Esophagus mucosa (tissue), 1 donor: Measurements from ENCODE around the gene ADAP1. TPM values are rescaled to one million over a fixed set of nuclear protein-coding genes. Genes with fewer than 3 reads are reported as not detected.

Experiments used
- ATAC-seq: fragments of 200-7000 bp; cut with Tn5 transposase; one replicate; pipeline ENCODE4 v1.9.1; 2020
- total RNA-seq: library from RNA; stranded (reverse); gene quantifications from one replicate; pipeline ENCODE4 v1.2.4, GENCODE V29; 2023
- donor health status: DM: yes; HTN: yes; CAD: no.

The ADAP1 gene
- total RNA-seq, 1 donor from 2014 or later: 5.7 TPM

DNA sequence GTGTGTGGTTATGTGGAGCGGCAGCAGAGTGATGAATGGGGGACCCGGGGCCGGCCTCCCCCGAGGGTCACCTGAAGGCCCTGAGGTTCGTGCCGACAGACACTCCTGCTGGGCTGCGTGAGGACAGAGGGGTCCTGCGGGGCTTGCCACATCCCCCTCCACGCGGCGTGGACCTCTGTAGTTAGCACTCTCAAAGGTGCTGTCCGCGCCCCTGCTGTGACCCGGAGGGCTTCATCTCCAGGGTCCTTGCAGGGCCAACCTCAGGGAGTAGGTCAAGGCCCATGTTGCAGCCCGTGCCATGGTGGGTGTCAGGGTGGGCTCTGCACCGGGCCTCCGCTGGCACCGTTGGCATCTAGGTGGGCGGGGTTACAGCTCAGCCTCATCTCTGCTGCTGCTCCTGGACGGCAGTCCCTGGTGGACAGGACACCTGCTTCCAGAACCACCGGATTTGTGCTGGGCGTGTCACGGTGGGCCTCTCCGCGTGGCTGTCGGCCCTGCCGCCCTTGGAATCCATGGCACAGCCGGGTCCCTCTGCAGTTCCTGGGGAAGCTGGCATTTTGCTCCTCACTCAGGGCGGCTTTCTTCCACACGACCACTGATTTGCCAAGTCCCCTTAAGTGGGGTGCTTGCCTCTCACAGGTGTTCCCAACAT is 97.9 kb downstream of the ADAP1 start:
- ATAC-seq: no peak

DNA sequence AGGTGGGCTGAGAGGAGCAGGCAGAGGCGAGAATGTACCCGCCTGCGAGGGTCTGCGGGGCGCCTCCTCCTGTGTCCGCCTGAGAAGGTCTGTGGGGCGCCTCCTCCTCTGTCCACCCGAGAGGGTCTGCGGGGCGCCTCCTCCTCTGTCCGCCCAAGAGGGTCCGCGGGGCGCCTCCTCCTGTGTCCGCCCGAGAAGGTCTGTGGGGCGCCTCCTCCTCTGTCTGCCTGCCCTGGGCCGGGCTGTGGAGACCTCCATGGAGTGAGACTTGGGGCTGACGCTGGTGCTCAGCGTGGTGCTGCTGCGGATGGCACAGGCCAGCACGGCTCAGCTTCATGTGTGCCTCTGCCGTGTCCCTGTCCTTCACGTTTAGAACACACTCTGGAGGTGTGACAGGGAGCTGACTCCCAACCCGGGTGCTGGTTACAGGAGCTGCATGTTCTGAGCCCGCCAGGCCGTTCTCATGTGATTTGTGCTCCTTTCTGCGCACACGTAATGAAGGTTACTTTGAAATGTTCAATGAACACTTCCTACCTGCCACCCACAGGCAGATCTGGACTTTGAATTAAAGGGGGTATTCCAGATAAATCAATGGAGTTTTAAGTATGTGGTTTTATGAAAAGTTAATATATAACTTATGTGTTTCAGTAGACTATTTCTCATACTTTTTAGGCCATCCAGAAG is 98.7 kb downstream of the ADAP1 start:
- peak; percentile 9 for ATAC-seq

DNA sequence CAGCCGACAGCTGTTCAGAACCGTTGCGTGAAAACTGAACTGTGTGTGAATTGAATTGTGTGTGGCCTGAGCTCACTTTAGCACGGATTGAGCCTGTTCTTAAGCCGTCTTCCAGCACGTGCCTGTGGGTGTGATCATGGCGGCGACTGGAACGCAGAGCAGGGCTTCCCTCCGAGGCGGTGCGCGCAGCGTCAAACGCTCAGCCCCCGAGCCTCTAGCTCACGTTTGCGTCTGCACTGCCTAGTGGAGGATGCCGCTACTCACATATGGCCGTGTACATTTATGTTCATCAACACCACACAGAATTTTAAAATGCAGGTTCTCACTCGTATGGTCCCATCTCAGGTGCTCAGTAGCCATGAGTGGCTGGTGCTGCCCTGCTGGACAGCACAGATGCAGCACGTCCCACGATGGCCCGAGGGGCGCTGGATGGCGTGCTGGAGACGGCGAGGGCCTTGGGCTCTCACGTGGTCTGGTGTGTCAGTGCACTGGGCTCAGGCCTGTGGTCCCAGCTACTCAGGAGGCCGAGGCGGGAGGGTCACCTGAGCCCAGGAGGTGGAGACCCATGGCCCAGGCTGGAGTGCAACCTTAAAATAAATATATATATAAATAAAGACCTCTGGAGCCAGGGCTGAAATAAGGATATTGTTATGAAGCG is 100.2 kb downstream of the ADAP1 start:
- no peak for ATAC-seq

DNA sequence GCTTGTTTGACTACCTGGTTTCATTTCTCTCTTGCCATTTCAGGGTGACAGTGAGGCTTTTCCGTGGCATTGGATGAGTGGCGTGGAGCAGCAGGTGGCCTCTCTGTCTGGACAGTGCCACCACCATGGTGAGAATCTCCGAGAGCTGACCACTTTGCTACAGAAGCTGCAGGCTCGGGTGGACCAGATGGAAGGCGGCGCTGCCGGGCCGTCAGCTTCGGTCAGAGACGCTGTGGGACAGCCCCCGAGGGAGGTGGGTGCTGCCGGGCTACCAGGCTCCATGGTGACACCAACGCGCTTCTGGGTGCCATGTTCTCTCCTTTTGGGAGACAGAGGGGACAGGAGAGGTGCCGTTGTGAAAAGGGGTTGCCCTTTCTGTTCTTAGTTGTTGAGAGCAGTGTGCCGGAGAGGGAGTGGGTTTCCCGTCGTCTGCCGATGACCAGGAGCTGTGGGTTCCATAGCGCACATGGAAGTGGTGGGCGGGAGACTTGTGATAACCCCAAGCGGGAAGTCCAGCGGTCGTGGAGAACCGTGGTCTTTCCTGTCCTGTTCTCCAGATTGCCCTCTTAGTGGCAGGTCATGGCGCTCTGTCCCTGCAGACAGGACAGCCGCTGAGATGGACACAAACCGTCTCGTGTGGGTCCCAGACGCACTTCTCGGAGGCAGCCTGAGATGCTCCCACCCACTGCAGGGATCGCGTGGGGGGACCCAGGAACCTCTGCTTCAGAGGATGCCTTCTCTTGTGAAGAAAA is 100.9 kb downstream of the ADAP1 start:
- no peak for ATAC-seq

DNA sequence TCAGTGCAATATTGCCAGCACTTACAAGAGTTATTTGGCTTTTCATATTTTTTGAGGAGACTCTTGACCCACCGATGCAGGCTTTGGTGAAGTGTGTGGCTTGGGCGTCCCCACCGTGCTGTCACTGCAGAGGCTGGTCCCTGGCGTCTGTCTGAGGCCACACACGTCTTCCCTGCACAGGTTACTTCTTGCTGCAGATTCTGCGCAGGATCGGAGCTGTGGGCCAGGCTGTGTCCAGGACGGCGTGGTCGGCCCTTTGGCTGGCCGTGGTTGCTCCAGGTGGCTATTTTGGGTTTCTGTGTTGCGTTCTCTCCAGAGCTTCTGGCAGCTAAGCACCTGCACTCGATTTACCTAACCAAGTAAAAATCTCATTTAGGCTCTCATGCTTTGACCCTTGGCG is 103.3 kb downstream of the ADAP1 start:
- no peak for ATAC-seq

DNA sequence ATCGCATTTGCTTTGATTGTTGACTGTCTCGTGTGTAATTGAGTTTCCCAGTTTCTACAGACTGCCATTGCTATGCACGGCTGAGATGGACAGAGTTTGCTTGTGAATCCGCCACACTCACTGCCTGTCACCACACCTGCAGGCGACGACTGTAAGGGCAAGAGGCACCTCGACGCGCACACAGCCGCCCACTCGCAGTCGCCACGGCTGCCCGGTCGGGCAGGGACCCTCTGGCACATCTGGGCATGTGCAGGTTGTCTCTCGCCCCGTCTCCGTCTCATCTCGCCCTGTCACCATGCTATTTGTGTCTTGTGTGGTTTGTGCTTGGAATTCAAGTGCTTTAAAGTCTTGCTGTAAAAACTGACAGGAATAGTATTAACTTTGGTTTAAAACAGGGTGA is 104.7 kb downstream of the ADAP1 start:
- no peak for ATAC-seq

DNA sequence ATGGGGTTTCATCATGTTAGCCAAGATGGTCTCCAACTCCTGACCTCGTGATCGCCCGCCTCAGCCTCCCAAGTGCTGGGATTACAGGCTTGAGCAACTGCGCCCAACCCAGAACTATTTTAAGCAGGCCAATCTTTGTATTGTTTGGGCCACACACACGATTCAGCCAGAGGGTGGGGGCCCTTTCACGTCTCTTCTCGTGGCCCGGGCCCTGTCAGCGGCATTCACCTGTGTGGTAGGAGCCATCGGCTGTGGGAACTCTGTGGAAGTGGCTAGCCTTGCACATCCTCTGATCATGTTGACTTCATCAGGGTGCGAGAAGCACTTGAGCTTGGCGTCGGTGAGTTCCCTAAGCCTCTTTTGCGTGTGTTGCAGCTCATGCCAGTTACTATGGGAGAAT is 105.3 kb downstream of the ADAP1 start:
- no peak for ATAC-seq

Other genes starting within 250 kb of the ADAP1 start
- gene DNAAF5, start 228.0 kb downstream of the ADAP1 start, total RNA-seq: 21.8 TPM
- gene PRKAR1B, start 227.4 kb downstream of the ADAP1 start, total RNA-seq: 17.0 TPM
- 63.0 TPM for gene SUN1, start 122.2 kb downstream of the ADAP1 start, total RNA-seq
- 21.6 TPM for gene GET4, start 78.1 kb downstream of the ADAP1 start, total RNA-seq
- 5.5 TPM for gene COX19, start 20.9 kb upstream of the ADAP1 start, total RNA-seq
- gene CYP2W1, start 28.5 kb upstream of the ADAP1 start, total RNA-seq: 0.36 TPM
- gene GPR146, start 89.9 kb upstream of the ADAP1 start, total RNA-seq: 2.3 TPM
- gene GPER1, start 133.4 kb upstream of the ADAP1 start, total RNA-seq: 1.6 TPM
- 13.5 TPM for gene ZFAND2A, start 205.5 kb upstream of the ADAP1 start, total RNA-seq